Hepatocyte (in vitro differentiated cells): ENCODE results near the gene CSMD2. TPM values are rescaled to one million over a fixed set of nuclear protein-coding genes. Genes with fewer than 3 reads are reported as not detected.

Experiments used
- DNase-seq: peaks from one replicate; pipeline ENCODE4 v3.0.0-alpha.2; 2016; ENCODE audit warnings: low spot score
- H2AFZ ChIP-seq: fragments of 200-600 bp; sonication (generic); 2 replicates; pipeline ENCODE4 v1.6.0; 2016; ENCODE audit warnings: antibody characterized with exemption, mild to moderate bottlenecking
- H3K27ac ChIP-seq: fragments of 200-600 bp; sonication (generic); 2 replicates; pipeline ENCODE4 v1.5.1; 2016; ENCODE audit warnings: mild to moderate bottlenecking
- H3K27me3 ChIP-seq: fragments of 200-600 bp; sonication (generic); 2 replicates; pipeline ENCODE4 v1.6.1; 2016
- H3K36me3 ChIP-seq: fragments of 200-600 bp; sonication (generic); replicated peaks from 2 replicates; pipeline ENCODE4 v1.5.1; 2016; ENCODE audit warnings: low read depth; ENCODE audit not compliant: insufficient read depth
- H3K4me1 ChIP-seq: fragments of 200-600 bp; sonication (generic); 2 replicates; pipeline ENCODE4 v1.5.1; 2016; ENCODE audit warnings: mild to moderate bottlenecking, moderate library complexity; ENCODE audit not compliant: insufficient read depth
- H3K4me2 ChIP-seq: fragments of 200-600 bp; sonication (generic); 2 replicates; pipeline ENCODE4 v1.6.0; 2016
- H3K4me3 ChIP-seq: fragments of 200-600 bp; sonication (generic); 2 replicates; pipeline ENCODE4 v1.5.1; 2016; ENCODE audit warnings: mild to moderate bottlenecking
- H3K79me2 ChIP-seq: fragments of 200-600 bp; sonication (generic); 2 replicates; pipeline ENCODE4 v1.6.0; 2017; ENCODE audit warnings: mild to moderate bottlenecking
- H3K9me2 ChIP-seq: fragments of 200-600 bp; sonication (generic); replicated peaks from 2 replicates; pipeline ENCODE4 v1.6.0; 2017; ENCODE audit warnings: mild to moderate bottlenecking; ENCODE audit not compliant: insufficient read depth
- H3K9me3 ChIP-seq: fragments of 200-600 bp; sonication (generic); 2 replicates; pipeline ENCODE4 v1.5.1; 2016; ENCODE audit warnings: low read depth, mild to moderate bottlenecking
- H4K20me1 ChIP-seq: fragments of 200-600 bp; sonication (generic); 2 replicates; pipeline ENCODE4 v1.6.0; 2016; ENCODE audit warnings: mild to moderate bottlenecking; ENCODE audit not compliant: insufficient read depth, poor library complexity, severe bottlenecking
- EZH2 ChIP-seq: fragments of 200-600 bp; sonication (generic); IDR thresholded peaks from 2 replicates; pipeline ENCODE4 v1.6.1; 2016; ENCODE audit warnings: antibody characterized with exemption, mild to moderate bottlenecking, borderline replicate concordance
- EZH2phosphoT487 ChIP-seq: fragments of 200-600 bp; sonication (generic); IDR thresholded peaks from one replicate; pipeline ENCODE4 v1.6.1; 2018; ENCODE audit warnings: antibody characterized with exemption, mild to moderate bottlenecking, low read depth, moderate library complexity; ENCODE audit not compliant: unreplicated experiment, severe bottlenecking
- WGBS: methylation state at CpG from one replicate; pipeline ENCODE4 v1.1.6; 2016; ENCODE audit warnings: low lambda C conversion rate; ENCODE audit errors: missing lambda C conversion rate; 5-methylcytosine and 5-hydroxymethylcytosine counted together
- polyA plus RNA-seq: library from polyadenylated mRNA; unstranded; fragments of >200 nt; fragmentation: Nextera tagmentation; extraction: Ambion mirVana; gene quantifications from 2 replicates; pipeline ENCODE4 v1.2.1, GENCODE V29; 2016
- total RNA-seq: library from RNA; depleted of rRNA; stranded (reverse); fragments of >200 nt; gene quantifications from 2 replicates; pipeline ENCODE4 v1.2.3, GENCODE V29; 2014
- TF ChIP-seq, protein P1 (sequence below): fragments of 200-600 bp; sonication (generic); IDR thresholded peaks from 2 replicates; pipeline ENCODE4 v1.5.1; 2016; ENCODE audit warnings: antibody characterized with exemption, mild to moderate bottlenecking; ENCODE audit not compliant: poor library complexity

The CSMD2 gene
- total and polyA plus RNA-seq, 2 experiments from 2014 or later = 0.10 to 0.37 TPM

DNA sequence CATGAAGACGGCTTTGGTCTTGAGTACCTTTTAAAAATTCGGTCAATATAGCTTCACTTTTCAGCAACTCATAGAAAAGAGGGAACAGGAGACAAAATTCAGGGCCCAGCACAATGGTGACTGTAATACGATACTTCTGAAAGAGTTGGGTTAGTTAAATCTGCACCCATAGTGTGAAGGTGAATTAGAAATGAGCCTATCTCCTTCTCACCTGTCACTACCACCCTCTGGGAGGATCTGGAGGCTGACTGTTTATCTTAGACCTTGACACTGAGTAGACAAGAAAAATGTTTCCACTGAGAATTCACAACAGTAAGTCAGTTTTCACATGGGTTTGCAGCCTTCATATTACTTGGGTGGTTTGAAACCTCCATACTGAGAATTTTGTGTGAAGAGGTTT lies 359.0 kb downstream of the CSMD2 start:
- Histone ChIP-seq H3K79me2 (no peaks in the 10 kb centered on the region), H3K36me3 (no peaks in the 10 kb centered on the region), H3K4me3 (no peak overlapping the region), H3K9me3 (no peaks in the 10 kb centered on the region), H4K20me1 (no peaks in the 10 kb centered on the region), H3K27me3 (no peaks in the 10 kb centered on the region), H3K4me2 (no peak overlapping the region), H2AFZ (no peak overlapping the region), H3K27ac (no peak overlapping the region), H3K9me2 (no peaks in the 10 kb centered on the region), H3K4me1 (no peaks in the 10 kb centered on the region)
- DNase-seq = no peak
- 91% methylated on average over 3 of the region's 3 CpGs for WGBS
- TF ChIP-seq, protein P1, sequence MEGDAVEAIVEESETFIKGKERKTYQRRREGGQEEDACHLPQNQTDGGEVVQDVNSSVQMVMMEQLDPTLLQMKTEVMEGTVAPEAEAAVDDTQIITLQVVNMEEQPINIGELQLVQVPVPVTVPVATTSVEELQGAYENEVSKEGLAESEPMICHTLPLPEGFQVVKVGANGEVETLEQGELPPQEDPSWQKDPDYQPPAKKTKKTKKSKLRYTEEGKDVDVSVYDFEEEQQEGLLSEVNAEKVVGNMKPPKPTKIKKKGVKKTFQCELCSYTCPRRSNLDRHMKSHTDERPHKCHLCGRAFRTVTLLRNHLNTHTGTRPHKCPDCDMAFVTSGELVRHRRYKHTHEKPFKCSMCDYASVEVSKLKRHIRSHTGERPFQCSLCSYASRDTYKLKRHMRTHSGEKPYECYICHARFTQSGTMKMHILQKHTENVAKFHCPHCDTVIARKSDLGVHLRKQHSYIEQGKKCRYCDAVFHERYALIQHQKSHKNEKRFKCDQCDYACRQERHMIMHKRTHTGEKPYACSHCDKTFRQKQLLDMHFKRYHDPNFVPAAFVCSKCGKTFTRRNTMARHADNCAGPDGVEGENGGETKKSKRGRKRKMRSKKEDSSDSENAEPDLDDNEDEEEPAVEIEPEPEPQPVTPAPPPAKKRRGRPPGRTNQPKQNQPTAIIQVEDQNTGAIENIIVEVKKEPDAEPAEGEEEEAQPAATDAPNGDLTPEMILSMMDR = no peak
- TF ChIP-seq EZH2phosphoT487 (no peak), EZH2 (no peak)

DNA sequence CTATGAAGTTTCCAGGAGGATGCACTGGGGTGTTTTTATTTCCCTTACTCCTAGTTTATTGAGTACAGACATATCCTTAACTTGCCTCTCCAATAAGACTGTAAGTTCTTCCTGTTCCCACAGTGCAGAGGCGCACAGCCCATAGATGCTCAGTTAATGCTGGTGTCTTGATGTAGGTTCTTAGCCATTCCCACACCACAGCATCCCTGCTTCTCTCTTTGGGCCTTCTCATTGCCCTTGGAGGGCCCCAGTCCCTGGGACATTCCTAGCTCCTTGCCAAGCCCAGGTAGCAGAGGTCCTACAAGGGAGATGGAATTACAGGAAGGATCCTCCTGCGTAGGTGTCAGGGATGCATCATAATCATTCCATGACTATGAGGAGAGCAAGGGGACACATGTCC lies 362.8 kb downstream of the CSMD2 start:
- no peaks in the 10 kb centered on the region for H3K27me3 ChIP-seq
- H2AFZ ChIP-seq = no peak overlapping the region
- no peaks in the 10 kb centered on the region for H4K20me1 ChIP-seq
- H3K4me1 ChIP-seq = no peaks in the 10 kb centered on the region
- no peak overlapping the region for H3K4me3 ChIP-seq
- DNase-seq = no peak
- no peaks in the 10 kb centered on the region for H3K36me3 ChIP-seq
- H3K4me2 ChIP-seq = no peak overlapping the region
- no peaks in the 10 kb centered on the region for H3K79me2 ChIP-seq
- no peaks in the 10 kb centered on the region for H3K9me3 ChIP-seq
- WGBS = 97% methylated on average over 2 of the region's 2 CpGs
- no peak overlapping the region for H3K27ac ChIP-seq
- H3K9me2 ChIP-seq = no peaks in the 10 kb centered on the region
- TF ChIP-seq, protein P1 = no peak

DNA sequence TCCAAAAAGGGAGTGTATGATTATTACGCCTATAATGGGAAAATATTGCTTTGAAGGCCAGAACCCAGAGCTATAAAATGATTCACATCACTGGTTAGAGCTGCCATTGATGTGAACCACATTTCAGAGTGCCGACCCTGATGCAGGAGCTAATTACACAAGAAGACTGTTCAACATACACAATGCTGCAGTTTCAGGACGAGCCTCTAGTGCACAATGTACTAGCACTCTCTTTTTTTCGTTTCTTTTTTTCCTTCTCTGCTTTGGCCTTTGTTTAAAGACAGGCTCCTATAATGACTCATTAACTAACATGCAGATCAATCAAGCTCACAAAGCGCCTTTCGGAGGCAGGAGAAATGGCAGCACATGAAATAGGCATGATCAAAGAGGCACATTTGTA lies 367.2 kb downstream of the CSMD2 start:
- no peaks in the 10 kb centered on the region for H3K4me1 ChIP-seq
- TF ChIP-seq, protein P1 = no peak
- TF ChIP-seq EZH2 = no peak
- TF ChIP-seq EZH2phosphoT487 = no peak
- no peaks in the 10 kb centered on the region for H3K36me3 ChIP-seq
- H3K4me2 ChIP-seq = no peak overlapping the region
- no peak for DNase-seq
- no peaks in the 10 kb centered on the region for H4K20me1 ChIP-seq
- no peaks in the 10 kb centered on the region for H3K27me3 ChIP-seq
- H3K9me3 ChIP-seq = no peaks in the 10 kb centered on the region
- no peak overlapping the region for H3K27ac ChIP-seq
- no peak overlapping the region for H2AFZ ChIP-seq
- 79% methylated on average over 6 of the region's 6 CpGs for WGBS
- no peaks in the 10 kb centered on the region for H3K79me2 ChIP-seq
- H3K9me2 ChIP-seq = no peaks in the 10 kb centered on the region
- no peak overlapping the region for H3K4me3 ChIP-seq

DNA sequence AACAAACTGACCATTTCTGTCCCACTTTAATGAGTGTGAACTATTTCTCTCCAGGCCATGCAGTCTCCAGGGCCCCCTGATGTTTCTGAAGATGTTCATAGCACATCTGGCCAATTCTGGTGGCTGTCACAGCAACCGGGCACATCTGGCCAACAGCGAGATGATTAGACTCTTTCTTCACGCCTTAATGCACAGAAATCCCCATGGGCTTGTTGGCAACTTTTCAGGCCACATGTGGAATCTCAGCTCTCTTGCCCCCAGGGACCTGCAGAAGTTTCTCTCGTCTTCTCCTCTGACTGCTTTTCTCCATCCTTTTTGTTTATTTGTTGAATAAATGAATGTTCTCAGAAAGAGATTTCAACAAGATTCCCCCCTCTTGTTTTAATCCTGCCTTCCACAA lies 372.4 kb downstream of the CSMD2 start:
- no peaks in the 10 kb centered on the region for H3K79me2 ChIP-seq
- no peak overlapping the region for H3K4me3 ChIP-seq
- H3K4me2 ChIP-seq = no peak overlapping the region
- H3K27me3 ChIP-seq = no peaks in the 10 kb centered on the region
- H3K4me1 ChIP-seq = no peaks in the 10 kb centered on the region
- no peak overlapping the region for H3K27ac ChIP-seq
- TF ChIP-seq, protein P1 = no peak
- TF ChIP-seq EZH2phosphoT487 (no peak), EZH2 (no peak)
- no peak overlapping the region for H2AFZ ChIP-seq
- H4K20me1 ChIP-seq = no peaks in the 10 kb centered on the region
- no peaks in the 10 kb centered on the region for H3K9me2 ChIP-seq
- 60% methylated on average over 4 of the region's 4 CpGs for WGBS
- no peak for DNase-seq
- no peaks in the 10 kb centered on the region for H3K9me3 ChIP-seq
- no peaks in the 10 kb centered on the region for H3K36me3 ChIP-seq
